HG03196 (cell line): ENCODE results near the gene TMEM184C.

Experiments used
- ATAC-seq: cut with Tn5 transposase; IDR thresholded peaks from one replicate; pipeline ENCODE4 v1.9.1; 2021; ENCODE audit not compliant: unreplicated experiment

TMEM184C gene

GRCh38 chr4:147617173-147617840 lies at the start of gene TMEM184C:
Gene TMEM184C (plus strand): TSS chr4:147617397. CDS start chr4:147617957, 560 bp downstream.
- peak; percentile 100 for ATAC-seq

- no peak for ATAC-seq
Observed at GRCh38 chr4:147570616-147571015, 46.6 kb upstream of the TMEM184C start.

- no peak for ATAC-seq
Observed at GRCh38 chr4:147571036-147571770, 46.0 kb upstream of the TMEM184C start.

GRCh38 chr4:147576084-147576483 lies 41.1 kb upstream of the TMEM184C start:
- no peak for ATAC-seq

- ATAC-seq: no peak
Observed at GRCh38 chr4:147578051-147578476, 39.1 kb upstream of the TMEM184C start.

GRCh38 chr4:147578593-147578992 lies 38.6 kb upstream of the TMEM184C start:
- ATAC-seq: no peak

GRCh38 chr4:147580396-147580795 lies 36.8 kb upstream of the TMEM184C start:
- ATAC-seq: no peak

- no peak for ATAC-seq
Observed at GRCh38 chr4:147581606-147582350, 35.4 kb upstream of the TMEM184C start.

- ATAC-seq: no peak
Observed at GRCh38 chr4:147582386-147583060, 34.7 kb upstream of the TMEM184C start.

GRCh38 chr4:147583876-147584275 lies 33.3 kb upstream of the TMEM184C start:
- ATAC-seq: no peak

- no peak for ATAC-seq
Observed at GRCh38 chr4:147586032-147586431, 31.2 kb upstream of the TMEM184C start.

GRCh38 chr4:147586637-147587036 lies 30.6 kb upstream of the TMEM184C start:
- ATAC-seq: peak; percentile 67

GRCh38 chr4:147587041-147587440 lies 30.2 kb upstream of the TMEM184C start:
- ATAC-seq: no peak

- ATAC-seq: no peak
Observed at GRCh38 chr4:147589586-147589985, 27.6 kb upstream of the TMEM184C start.

GRCh38 chr4:147590249-147590920 lies 26.8 kb upstream of the TMEM184C start:
- ATAC-seq: peak; percentile 50

- ATAC-seq: no peak
Observed at GRCh38 chr4:147591106-147591505, 26.1 kb upstream of the TMEM184C start.

GRCh38 chr4:147594107-147594506 lies 23.1 kb upstream of the TMEM184C start:
- ATAC-seq: no peak

- no peak for ATAC-seq
Observed at GRCh38 chr4:147594578-147594977, 22.6 kb upstream of the TMEM184C start.

- ATAC-seq: no peak
Observed at GRCh38 chr4:147596377-147596776, 20.8 kb upstream of the TMEM184C start.

GRCh38 chr4:147596981-147597380 lies 20.2 kb upstream of the TMEM184C start:
- ATAC-seq: no peak

- ATAC-seq: no peak
Observed at GRCh38 chr4:147597561-147597960, 19.6 kb upstream of the TMEM184C start.
